ENCODE results near the gene SLC22A23.

Gene SLC22A23

GRCh38 chr6:3356824-3357420 is 99.9 kb downstream of the SLC22A23 start:
- no peak overlapping the region for H3K4me3 ChIP-seq (replicated peaks; ENCODE audit: low read depth, low read length)
- no peak for DNase-seq (ENCODE audit: extremely low read depth, low read depth)
- TF ChIP-seq CTCF (IDR thresholded peaks at IDR 0.05; ENCODE audit: low read depth, low read length, missing control alignments), result no peak

- peak overlapping the region; percentile 27; the same call in 1 of the 2 replicates for H3K4me3 ChIP-seq (replicated peaks; ENCODE audit: low read depth, low read length)
- TF ChIP-seq CTCF (IDR thresholded peaks at IDR 0.05; ENCODE audit: low read depth, low read length, missing control alignments), result no peak
- DNase-seq (ENCODE audit: extremely low read depth, low read depth), result no peak
These were observed 100.6 kb downstream of the SLC22A23 start for GRCh38 chr6:3356056-3356823.

- no peak for DNase-seq (ENCODE audit: extremely low read depth, low read depth)
- H3K4me3 ChIP-seq (replicated peaks; ENCODE audit: low read depth, low read length), result no peak overlapping the region
- TF ChIP-seq CTCF (IDR thresholded peaks at IDR 0.05; ENCODE audit: low read depth, low read length, missing control alignments), result no peak
These were observed 101.3 kb downstream of the SLC22A23 start for GRCh38 chr6:3355358-3356055.

- no peak for DNase-seq (ENCODE audit: extremely low read depth, low read depth)
- no peak overlapping the region for H3K4me3 ChIP-seq (replicated peaks; ENCODE audit: low read depth, low read length)
- no peak for TF ChIP-seq CTCF (IDR thresholded peaks at IDR 0.05; ENCODE audit: low read depth, low read length, missing control alignments)
These were observed 101.9 kb downstream of the SLC22A23 start for GRCh38 chr6:3355011-3355357.

GRCh38 chr6:3353939-3354338 is 102.9 kb downstream of the SLC22A23 start:
- no peak overlapping the region for H3K4me3 ChIP-seq (replicated peaks; ENCODE audit: low read depth, low read length)
- no peak for TF ChIP-seq CTCF (IDR thresholded peaks at IDR 0.05; ENCODE audit: low read depth, low read length, missing control alignments)
- no peak for DNase-seq (ENCODE audit: extremely low read depth, low read depth)

GRCh38 chr6:3353213-3353903 is 103.5 kb downstream of the SLC22A23 start:
- no peak for DNase-seq (ENCODE audit: extremely low read depth, low read depth)
- H3K4me3 ChIP-seq (replicated peaks; ENCODE audit: low read depth, low read length), result no peak overlapping the region
- no peak for TF ChIP-seq CTCF (IDR thresholded peaks at IDR 0.05; ENCODE audit: low read depth, low read length, missing control alignments)

Measured in HFF-Myc (cell line).